NCI-H1930 (cell line): Measurements from ENCODE around the gene BMPR1B.
A peak's percentile ranks its signal among the peaks of the same experiment; 100 is the strongest.
"Not testable (repeated sequence)": the region's sequence is repeated elsewhere in the genome, so short reads cannot be mapped to it uniquely, and the experiment has no call there.

Experiments
- DNase-seq, 2 experiments: peaks; one replicate each; lab custom pipeline; 2025; lab: John Stamatoyannopoulos, UW

The BMPR1B gene

GRCh38 chr4:95141361-95141760 is 383.6 kb downstream of the BMPR1B start:
- DNase-seq: no peak

GRCh38 chr4:95142932-95143331 is 385.2 kb downstream of the BMPR1B start:
- no peak for DNase-seq

GRCh38 chr4:95151255-95151654 is 393.5 kb downstream of the BMPR1B start:
- DNase-seq: no peak

GRCh38 chr4:95153182-95153581 is 395.4 kb downstream of the BMPR1B start:
- DNase-seq: no peak

GRCh38 chr4:95155759-95156451 is 398.1 kb downstream of the BMPR1B start:
- DNase-seq: no peak

- no peak for DNase-seq
These were observed 398.7 kb downstream of the BMPR1B start for GRCh38 chr4:95156452-95156765.

- no peak for DNase-seq
These were observed 399.8 kb downstream of the BMPR1B start for GRCh38 chr4:95157596-95157995.

GRCh38 chr4:95158045-95158444 is 400.3 kb downstream of the BMPR1B start:
- DNase-seq: no peak

GRCh38 chr4:95158626-95159025 is 400.9 kb downstream of the BMPR1B start:
- no peak for DNase-seq

- DNase-seq: no peak
These were observed 401.6 kb downstream of the BMPR1B start for GRCh38 chr4:95159384-95159783.

GRCh38 chr4:95161781-95162469 is 404.2 kb downstream of the BMPR1B start:
- DNase-seq: no peak

GRCh38 chr4:95162867-95163266 is 405.1 kb downstream of the BMPR1B start:
- DNase-seq: no peak

GRCh38 chr4:95165926-95166524 is 408.3 kb downstream of the BMPR1B start:
- DNase-seq: peak; percentile 54 to 57

- DNase-seq: no peak
These were observed 410.1 kb downstream of the BMPR1B start for GRCh38 chr4:95167805-95168204.

GRCh38 chr4:95170176-95170575 is 412.4 kb downstream of the BMPR1B start:
- no peak for DNase-seq

- DNase-seq: not testable (repeated sequence)
These were observed 413.6 kb downstream of the BMPR1B start for GRCh38 chr4:95171377-95171776.

GRCh38 chr4:95178938-95179337 is 421.2 kb downstream of the BMPR1B start:
- DNase-seq: no peak

- no peak for DNase-seq
These were observed 422.9 kb downstream of the BMPR1B start for GRCh38 chr4:95180531-95181242.

- DNase-seq: no peak
These were observed 423.7 kb downstream of the BMPR1B start for GRCh38 chr4:95181243-95181995.

- no peak for DNase-seq
These were observed 424.2 kb downstream of the BMPR1B start for GRCh38 chr4:95181996-95182306.

GRCh38 chr4:95183656-95184408 is 426.1 kb downstream of the BMPR1B start:
- no peak for DNase-seq
